Panc1 (cell line): Measurements from ENCODE around the gene TALDO1. TPM values are rescaled to one million over a fixed set of nuclear protein-coding genes. Genes with fewer than 3 reads are reported as not detected.
A peak's percentile ranks its signal among the peaks of the same experiment; 100 is the strongest.

Experiments
- ATAC-seq: fragments of 200-7000 bp; cut with Tn5 transposase; 2 replicates; pipeline ENCODE4 v1.9.1; 2020; ENCODE audit warnings: mild to moderate bottlenecking, moderate library complexity
- BruUV-seq: library from RNA; stranded (reverse); fragments of 400-500 nt; replicated peaks from 2 replicates; lab custom pipeline; 2021; lab: Mats Ljungman, UMichigan
- CTCF ChIA-PET: fragments of 300-600 bp; sonication (Branson Sonifier 250); formaldehyde crosslinking; loops from one replicate; lab custom pipeline; 2022; ENCODE audit warnings: antibody characterized with exemption; lab: Charles Lee
- POLR2A ChIA-PET: fragments of 300-600 bp; sonication (Branson Sonifier 250); formaldehyde crosslinking; loops from one replicate; lab custom pipeline; 2022; ENCODE audit warnings: antibody characterized with exemption; lab: Charles Lee
- DNase-seq: peaks from one replicate; pipeline ENCODE4 v3.0.0-alpha.2; 2010; ENCODE audit warnings: low read depth, low spot score
- H3K27ac ChIP-seq: 2 replicates; pipeline ENCODE4 v1.5.1; 2011; ENCODE audit warnings: mild to moderate bottlenecking, low read length, inconsistent platforms
- H3K27me3 ChIP-seq: fragments of 200-500 bp; sonication (Bioruptor generic); 2 replicates; pipeline ENCODE4 v1.6.0; 2014; ENCODE audit warnings: low read length, inconsistent platforms; ENCODE audit not compliant: control insufficient read depth, insufficient read depth
- H3K36me3 ChIP-seq: fragments of 200-500 bp; sonication (Bioruptor generic); 2 replicates; pipeline ENCODE4 v1.5.1; 2014; ENCODE audit warnings: inconsistent platforms, mild to moderate bottlenecking, low read length, moderate library complexity; ENCODE audit not compliant: control insufficient read depth, insufficient read depth
- H3K4me1 ChIP-seq: 2 replicates; pipeline ENCODE4 v1.5.1; 2011; ENCODE audit warnings: inconsistent platforms, mild to moderate bottlenecking, low read length, moderate library complexity; ENCODE audit not compliant: control insufficient read depth, insufficient read depth
- H3K4me3 ChIP-seq, 2 experiments: 2 replicates each; pipeline ENCODE4 v1.5.1; 2011 to 2012; ENCODE audit warnings: low read depth in 2 of 2, low read length in 2 of 2, mild to moderate bottlenecking in 2 of 2, inconsistent platforms in 1 of 2, moderate library complexity in 1 of 2
- H3K9me3 ChIP-seq: fragments of 200-500 bp; sonication (Bioruptor generic); 2 replicates; pipeline ENCODE4 v1.5.1; 2014; ENCODE audit warnings: low read depth, mild to moderate bottlenecking, inconsistent platforms, low read length, moderate library complexity; ENCODE audit not compliant: control insufficient read depth, insufficient read depth
- CTCF ChIP-seq: fragments of 450-650 bp; IDR thresholded peaks from 2 replicates; pipeline ENCODE4 v1.5.1; 2017; ENCODE audit warnings: mild to moderate bottlenecking
- POLR2AphosphoS5 ChIP-seq: IDR thresholded peaks from 2 replicates; pipeline ENCODE4 v1.6.1; 2012; ENCODE audit warnings: mild to moderate bottlenecking, low read depth, low read length, moderate library complexity
- REST ChIP-seq, 2 experiments: IDR thresholded peaks; 2 replicates each; pipeline ENCODE4 v1.6.1; 2011 to 2012; ENCODE audit warnings: low read depth in 2 of 2, control low read depth in 1 of 2, low read length in 1 of 2, mild to moderate bottlenecking in 1 of 2, moderate library complexity in 1 of 2; ENCODE audit not compliant: insufficient read depth in 1 of 2
- SIN3A ChIP-seq: IDR thresholded peaks from 2 replicates; pipeline ENCODE4 v1.6.1; 2012; ENCODE audit warnings: low read depth, mild to moderate bottlenecking, low read length, moderate library complexity, borderline replicate concordance; ENCODE audit not compliant: insufficient read depth
- TCF7L2 ChIP-seq: IDR thresholded peaks from 2 replicates; pipeline ENCODE4 v1.6.1; 2011; ENCODE audit warnings: mild to moderate bottlenecking, low read depth, low read length, inconsistent platforms
- in situ Hi-C: cut with HindIII; loops from 2 replicates; pipeline ENCODE4 v1.10.0; 2016; ENCODE audit warnings: low sequenced_read_pairs, low pct_unique_long_range_greater_than_20kb
- intact Hi-C: fragments of 100-400 bp; cut with micrococcal nuclease; formaldehyde crosslinking; loops from one replicate; pipeline ENCODE4 v1.10.0; 2022; ENCODE audit not compliant: unreplicated experiment
- total RNA-seq: library from RNA; stranded (reverse); gene quantifications from one replicate; pipeline ENCODE4 v1.2.1, GENCODE V29; 2021; ENCODE audit not compliant: unreplicated experiment

Gene TALDO1
- total RNA-seq, 1 experiment from 2014 or later = 257 TPM

GRCh38 chr11:720017-720641, 27.1 kb upstream of the TALDO1 start:
- no peaks in the 10 kb centered on the region for H3K27me3 ChIP-seq
- ATAC-seq (peak; percentile 0; the same call in 1 of the 2 replicates), DNase-seq (no peak)
- POLR2A ChIA-PET = interaction anchor here (0.6 to 0.8 kb wide), 3 partner anchors 16 to 29 kb away, joined by 3 read pairs; no protein-coding TSS in a partner anchor
- H3K4me3 ChIP-seq = no peak overlapping the region
- peaks cover 5% of the 10 kb centered on the region; the same call in 1 of the 2 replicates for H3K36me3 ChIP-seq
- H3K9me3 ChIP-seq = no peaks in the 10 kb centered on the region
- BruUV-seq = no TSS peak
- intact Hi-C loops (loop anchor here (5.0 to 10.0 kb wide), 2 partner anchors 58 to 165 kb away; no protein-coding TSS in a partner anchor), in situ Hi-C loops (no loop called here)
- CTCF ChIA-PET = interaction anchor here (0.6 to 1.0 kb wide), 2 partner anchors 23 to 49 kb away, joined by 5 read pairs; no protein-coding TSS in a partner anchor
- no peak overlapping the region for H3K27ac ChIP-seq
- peaks cover 5% of the 10 kb centered on the region; the same call in 1 of the 2 replicates for H3K4me1 ChIP-seq
- no peak for TF ChIP-seq POLR2AphosphoS5
- TF ChIP-seq TCF7L2 = no peak
- TF ChIP-seq CTCF = no peak

GRCh38 chr11:720642-721246, 26.5 kb upstream of the TALDO1 start:
- H3K27ac ChIP-seq = no peak overlapping the region
- no peaks in the 10 kb centered on the region for H3K9me3 ChIP-seq
- no TSS peak for BruUV-seq
- peaks cover 5% of the 10 kb centered on the region; the same call in 1 of the 2 replicates for H3K36me3 ChIP-seq
- ChIA-PET CTCF (interaction anchor here (0.6 to 1.0 kb wide), 2 partner anchors 24 to 50 kb away, joined by 5 read pairs; no protein-coding TSS in a partner anchor), POLR2A (interaction anchor here (0.6 to 0.8 kb wide), 2 partner anchors 25 to 28 kb away, joined by 3 read pairs; partner anchors contain the start of genes DEAF1 and TMEM80)
- DNase-seq = no peak
- peak; percentile 54 for ATAC-seq
- in situ Hi-C loops = no loop called here
- TF ChIP-seq SIN3A = no peak
- TF ChIP-seq REST (IDR thresholded peaks at IDR 0.05; ENCODE audit: insufficient read depth in 1 of 2, low read depth in 2 of 2, low read length in 1 of 2) = no peak
- no peak for TF ChIP-seq POLR2AphosphoS5
- TF ChIP-seq CTCF = no peak
- TF ChIP-seq TCF7L2 = no peak
- H3K4me1 ChIP-seq = peaks cover 5% of the 10 kb centered on the region; the same call in 1 of the 2 replicates
- H3K27me3 ChIP-seq = no peaks in the 10 kb centered on the region
- intact Hi-C loops = loop anchor here (5.0 to 10.0 kb wide), 2 partner anchors 58 to 166 kb away; no protein-coding TSS in a partner anchor
- H3K4me3 ChIP-seq = no peak overlapping the region
